ENCODE data around the gene ARID1B.
"Not testable (repeated sequence)": the region's sequence is repeated elsewhere in the genome, so short reads cannot be mapped to it uniquely, and the experiment has no call there.

The ARID1B gene

GRCh38 chr6:157032923-157033322 is 255.7 kb downstream of the ARID1B start:
- no peak for DNase-seq

- no peak for DNase-seq
Measured at GRCh38 chr6:157033428-157034140, 256.4 kb downstream of the ARID1B start.

- DNase-seq, result no peak
Measured at GRCh38 chr6:157034436-157035230, 257.5 kb downstream of the ARID1B start.

- DNase-seq, result no peak
Measured at GRCh38 chr6:157035546-157035945, 258.4 kb downstream of the ARID1B start.

GRCh38 chr6:157036245-157036711 is 259.1 kb downstream of the ARID1B start:
- no peak for DNase-seq

- DNase-seq, result no peak
Measured at GRCh38 chr6:157037165-157037564, 260.0 kb downstream of the ARID1B start.

GRCh38 chr6:157038610-157039009 is 261.4 kb downstream of the ARID1B start:
- DNase-seq, result no peak

GRCh38 chr6:157039639-157040038 is 262.5 kb downstream of the ARID1B start:
- not testable (repeated sequence) for DNase-seq

- no peak for DNase-seq
Measured at GRCh38 chr6:157040191-157040590, 263.0 kb downstream of the ARID1B start.

- DNase-seq, result no peak
Measured at GRCh38 chr6:157045831-157046454, 268.8 kb downstream of the ARID1B start.

GRCh38 chr6:157046776-157047175 is 269.6 kb downstream of the ARID1B start:
- no peak for DNase-seq

- DNase-seq, result no peak
Measured at GRCh38 chr6:157047328-157047727, 270.1 kb downstream of the ARID1B start.

GRCh38 chr6:157047951-157048350 is 270.8 kb downstream of the ARID1B start:
- no peak for DNase-seq

GRCh38 chr6:157049133-157049532 is 272.0 kb downstream of the ARID1B start:
- no peak for DNase-seq

GRCh38 chr6:157050537-157051265 is 273.5 kb downstream of the ARID1B start:
- no peak for DNase-seq

GRCh38 chr6:157054531-157054979 is 277.4 kb downstream of the ARID1B start:
- DNase-seq, result no peak

GRCh38 chr6:157055863-157056262 is 278.7 kb downstream of the ARID1B start:
- DNase-seq, result no peak

- DNase-seq, result no peak
Measured at GRCh38 chr6:157056275-157056674, 279.1 kb downstream of the ARID1B start.

GRCh38 chr6:157058574-157058973 is 281.4 kb downstream of the ARID1B start:
- no peak for DNase-seq

- DNase-seq, result no peak
Measured at GRCh38 chr6:157059781-157060180, 282.6 kb downstream of the ARID1B start.

GRCh38 chr6:157060440-157060952 is 283.3 kb downstream of the ARID1B start:
- DNase-seq, result no peak

- DNase-seq, result no peak
Measured at GRCh38 chr6:157061770-157062594, 284.8 kb downstream of the ARID1B start.
